CD4-positive, alpha-beta T cell treated with Interleukin-1 beta for 1 hour (primary cell): ENCODE results near the gene KLHDC9.

Experiments
- DNase-seq, 2 donors: peaks; one replicate each; pipeline ENCODE4 v3.0.0-alpha.2; 2020 to 2022

Gene KLHDC9

GRCh38 chr1:161077426-161077825, 20.7 kb upstream of the KLHDC9 start:
- DNase-seq = no peak

- no peak for DNase-seq
Observed at GRCh38 chr1:161079436-161080110, 18.6 kb upstream of the KLHDC9 start.

- no peak for DNase-seq
Observed at GRCh38 chr1:161080441-161081405, 17.4 kb upstream of the KLHDC9 start.

GRCh38 chr1:161081519-161081918, 16.6 kb upstream of the KLHDC9 start:
- DNase-seq = no peak

GRCh38 chr1:161082483-161082882, 15.7 kb upstream of the KLHDC9 start:
- DNase-seq = no peak

- peak in 1 of 2 donors; percentile 84 for DNase-seq
Observed at GRCh38 chr1:161082996-161083747, 15.0 kb upstream of the KLHDC9 start.

- no peak for DNase-seq
Observed at GRCh38 chr1:161083748-161084596, 14.2 kb upstream of the KLHDC9 start.

- DNase-seq = no peak
Observed at GRCh38 chr1:161084597-161084988, 13.6 kb upstream of the KLHDC9 start.

GRCh38 chr1:161085165-161085564, 13.0 kb upstream of the KLHDC9 start:
- DNase-seq = no peak

- DNase-seq = no peak
Observed at GRCh38 chr1:161086457-161086856, 11.7 kb upstream of the KLHDC9 start.

- no peak for DNase-seq
Observed at GRCh38 chr1:161088587-161089110, 9.5 kb upstream of the KLHDC9 start.

GRCh38 chr1:161089251-161089924, 8.8 kb upstream of the KLHDC9 start, which contains the start of gene NECTIN4:
NECTIN4 (minus strand) TSS chr1:161089558; CDS start chr1:161089296, 262 bp downstream.
- DNase-seq = no peak

GRCh38 chr1:161089938-161090337, 8.2 kb upstream of the KLHDC9 start:
- no peak for DNase-seq

GRCh38 chr1:161090617-161091016, 7.5 kb upstream of the KLHDC9 start:
- DNase-seq = no peak

GRCh38 chr1:161091093-161091492, 7.1 kb upstream of the KLHDC9 start:
- DNase-seq = no peak

GRCh38 chr1:161091796-161092507, 6.2 kb upstream of the KLHDC9 start:
- DNase-seq = no peak

- no peak for DNase-seq
Observed at GRCh38 chr1:161092621-161093028, 5.5 kb upstream of the KLHDC9 start.

GRCh38 chr1:161094481-161094880, 3.7 kb upstream of the KLHDC9 start:
- no peak for DNase-seq

- DNase-seq = no peak
Observed at GRCh38 chr1:161095230-161095629, 2.9 kb upstream of the KLHDC9 start.

GRCh38 chr1:161096015-161096414, 2.1 kb upstream of the KLHDC9 start:
- DNase-seq = no peak

- peak in 1 of 2 donors; percentile 20 for DNase-seq
Observed at GRCh38 chr1:161096530-161096929, 1.6 kb upstream of the KLHDC9 start.
